ENCODE data around the gene PDAP1. TPM values are rescaled to one million over a fixed set of nuclear protein-coding genes. Genes with fewer than 3 reads are reported as not detected.

The PDAP1 gene
- total and polyA plus RNA-seq, 9 of the 15 experiments (the other 6 are each of a cell fraction or from before 2014, with no cell fraction given): 10.2 to 315 (median 129) TPM

DNA sequence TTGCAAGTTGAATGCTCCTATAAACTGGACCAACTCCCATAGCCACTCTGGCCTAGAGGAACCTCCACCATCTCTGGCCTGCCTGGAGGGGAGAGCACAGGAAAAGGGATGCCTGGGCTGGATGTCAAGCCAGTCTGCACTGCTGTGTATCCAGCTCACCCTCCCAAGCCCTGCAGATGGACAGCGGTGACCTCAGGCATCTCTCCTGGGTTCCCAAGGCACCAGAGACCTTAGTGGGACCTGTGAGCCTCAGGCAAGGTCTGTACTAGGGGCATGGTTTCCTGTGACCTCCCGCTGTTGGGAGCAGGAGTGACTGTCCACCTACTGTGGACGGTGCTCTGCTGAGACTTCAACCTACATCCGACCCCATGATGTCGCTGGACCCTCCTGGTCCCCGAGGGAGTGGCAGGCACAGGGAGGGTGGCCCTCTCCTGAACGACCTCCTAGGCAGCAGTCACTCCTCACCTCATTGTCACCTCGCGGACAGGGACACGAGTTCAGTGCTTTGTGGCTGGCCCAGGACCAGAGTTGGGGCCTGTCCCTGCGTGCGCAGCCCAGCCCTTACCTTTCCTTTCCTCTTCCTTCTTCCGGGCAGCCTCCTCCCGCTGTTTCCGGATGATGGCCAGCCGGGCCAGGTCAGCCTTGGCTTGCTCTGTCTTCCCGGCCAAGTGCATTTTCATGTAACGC, 11.0 kb downstream of the PDAP1 start (continued):
- TF ChIP-seq, protein P1, sequence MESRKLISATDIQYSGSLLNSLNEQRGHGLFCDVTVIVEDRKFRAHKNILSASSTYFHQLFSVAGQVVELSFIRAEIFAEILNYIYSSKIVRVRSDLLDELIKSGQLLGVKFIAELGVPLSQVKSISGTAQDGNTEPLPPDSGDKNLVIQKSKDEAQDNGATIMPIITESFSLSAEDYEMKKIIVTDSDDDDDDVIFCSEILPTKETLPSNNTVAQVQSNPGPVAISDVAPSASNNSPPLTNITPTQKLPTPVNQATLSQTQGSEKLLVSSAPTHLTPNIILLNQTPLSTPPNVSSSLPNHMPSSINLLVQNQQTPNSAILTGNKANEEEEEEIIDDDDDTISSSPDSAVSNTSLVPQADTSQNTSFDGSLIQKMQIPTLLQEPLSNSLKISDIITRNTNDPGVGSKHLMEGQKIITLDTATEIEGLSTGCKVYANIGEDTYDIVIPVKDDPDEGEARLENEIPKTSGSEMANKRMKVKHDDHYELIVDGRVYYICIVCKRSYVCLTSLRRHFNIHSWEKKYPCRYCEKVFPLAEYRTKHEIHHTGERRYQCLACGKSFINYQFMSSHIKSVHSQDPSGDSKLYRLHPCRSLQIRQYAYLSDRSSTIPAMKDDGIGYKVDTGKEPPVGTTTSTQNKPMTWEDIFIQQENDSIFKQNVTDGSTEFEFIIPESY (CRISPR knock-in tag; IDR thresholded peaks at IDR 0.05): 0 out of 2 replicates have a peak, but pooled peaks have one; percentile 18
- TF ChIP-seq SNRNP70 (optimal IDR thresholded peaks at IDR 0.05; ENCODE audit: low read depth, low read length): no peak
- TF ChIP-seq KLF13 (tag; IDR thresholded peaks at IDR 0.05; ENCODE audit: borderline replicate concordance, low read depth): no peak
- no peak for TF ChIP-seq ZNF354B (CRISPR knock-in tag; IDR thresholded peaks at IDR 0.05)
- peak; percentile 55 for TF ChIP-seq SUPT5H (IDR thresholded peaks at IDR 0.05)
- TF ChIP-seq MYC (IDR thresholded peaks at IDR 0.05; ENCODE audit: low read depth, low read length): no peak
- no peak for TF ChIP-seq MYC (CRISPR knock-in tag; IDR thresholded peaks at IDR 0.05; ENCODE audit: borderline replicate concordance, low read depth)
- no peak for TF ChIP-seq RBM14 (IDR thresholded peaks at IDR 0.05; ENCODE audit: borderline replicate concordance, insufficient read depth, low read depth, low read length)
- TF ChIP-seq SPI1 (IDR thresholded peaks at IDR 0.05; ENCODE audit: borderline replicate concordance, low read depth, low read length): no peak
- peak; percentile 49 for TF ChIP-seq RBFOX2 (IDR thresholded peaks at IDR 0.05; ENCODE audit: low read depth, low read length)
- TF ChIP-seq, protein P2, sequence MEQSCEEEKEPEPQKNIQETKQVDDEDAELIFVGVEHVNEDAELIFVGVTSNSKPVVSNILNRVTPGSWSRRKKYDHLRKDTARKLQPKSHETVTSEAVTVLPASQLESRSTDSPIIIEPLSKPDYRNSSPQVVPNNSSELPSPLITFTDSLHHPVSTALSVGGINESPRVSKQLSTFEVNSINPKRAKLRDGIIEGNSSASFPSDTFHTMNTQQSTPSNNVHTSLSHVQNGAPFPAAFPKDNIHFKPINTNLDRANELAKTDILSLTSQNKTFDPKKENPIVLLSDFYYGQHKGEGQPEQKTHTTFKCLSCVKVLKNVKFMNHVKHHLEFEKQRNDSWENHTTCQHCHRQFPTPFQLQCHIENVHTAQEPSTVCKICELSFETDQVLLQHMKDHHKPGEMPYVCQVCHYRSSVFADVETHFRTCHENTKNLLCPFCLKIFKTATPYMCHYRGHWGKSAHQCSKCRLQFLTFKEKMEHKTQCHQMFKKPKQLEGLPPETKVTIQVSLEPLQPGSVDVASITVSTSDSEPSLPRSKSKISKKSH (CRISPR knock-in tag; IDR thresholded peaks at IDR 0.05): no peak
- TF ChIP-seq NFATC3 (IDR thresholded peaks at IDR 0.05): no peak
- no peak for TF ChIP-seq FOXK1 (CRISPR knock-in tag; IDR thresholded peaks at IDR 0.05; ENCODE audit: borderline replicate concordance)
- no peak for TF ChIP-seq CHD4 (IDR thresholded peaks at IDR 0.05; ENCODE audit: insufficient read depth, insufficient replicate concordance, low read depth, low read length, poor library complexity, severe bottlenecking)
- no peak for TF ChIP-seq JUND (IDR thresholded peaks at IDR 0.05; ENCODE audit: borderline replicate concordance, low read depth, low read length)
- no peak for TF ChIP-seq JUND (tag; IDR thresholded peaks at IDR 0.05; ENCODE audit: borderline replicate concordance, low read depth, low read length)
- TF ChIP-seq, protein P3, sequence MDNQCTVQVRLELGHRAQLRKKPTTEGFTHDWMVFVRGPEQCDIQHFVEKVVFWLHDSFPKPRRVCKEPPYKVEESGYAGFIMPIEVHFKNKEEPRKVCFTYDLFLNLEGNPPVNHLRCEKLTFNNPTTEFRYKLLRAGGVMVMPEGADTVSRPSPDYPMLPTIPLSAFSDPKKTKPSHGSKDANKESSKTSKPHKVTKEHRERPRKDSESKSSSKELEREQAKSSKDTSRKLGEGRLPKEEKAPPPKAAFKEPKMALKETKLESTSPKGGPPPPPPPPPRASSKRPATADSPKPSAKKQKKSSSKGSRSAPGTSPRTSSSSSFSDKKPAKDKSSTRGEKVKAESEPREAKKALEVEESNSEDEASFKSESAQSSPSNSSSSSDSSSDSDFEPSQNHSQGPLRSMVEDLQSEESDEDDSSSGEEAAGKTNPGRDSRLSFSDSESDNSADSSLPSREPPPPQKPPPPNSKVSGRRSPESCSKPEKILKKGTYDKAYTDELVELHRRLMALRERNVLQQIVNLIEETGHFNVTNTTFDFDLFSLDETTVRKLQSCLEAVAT (IDR thresholded peaks at IDR 0.05): no peak
- 0 out of 2 replicates have a peak, but pooled peaks have one; percentile 11 for TF ChIP-seq ZBED1 (IDR thresholded peaks at IDR 0.05)
- no peak for TF ChIP-seq KDM4B (IDR thresholded peaks at IDR 0.05; ENCODE audit: borderline replicate concordance in 2 of 2, low read depth in 1 of 2)
- no peak for TF ChIP-seq YBX1 (IDR thresholded peaks at IDR 0.05)
- no peak for TF ChIP-seq ZNF764 (CRISPR knock-in tag; IDR thresholded peaks at IDR 0.05; ENCODE audit: low read depth)
- TF ChIP-seq ZNF41 (CRISPR knock-in tag; conservative IDR thresholded peaks at IDR 0.05): no peak
- TF ChIP-seq ETV5 (CRISPR knock-in tag; IDR thresholded peaks at IDR 0.05; ENCODE audit: low read depth): no peak

All from K562 (cell line).